ENCODE data around the gene EYA4.

The EYA4 gene

DNA sequence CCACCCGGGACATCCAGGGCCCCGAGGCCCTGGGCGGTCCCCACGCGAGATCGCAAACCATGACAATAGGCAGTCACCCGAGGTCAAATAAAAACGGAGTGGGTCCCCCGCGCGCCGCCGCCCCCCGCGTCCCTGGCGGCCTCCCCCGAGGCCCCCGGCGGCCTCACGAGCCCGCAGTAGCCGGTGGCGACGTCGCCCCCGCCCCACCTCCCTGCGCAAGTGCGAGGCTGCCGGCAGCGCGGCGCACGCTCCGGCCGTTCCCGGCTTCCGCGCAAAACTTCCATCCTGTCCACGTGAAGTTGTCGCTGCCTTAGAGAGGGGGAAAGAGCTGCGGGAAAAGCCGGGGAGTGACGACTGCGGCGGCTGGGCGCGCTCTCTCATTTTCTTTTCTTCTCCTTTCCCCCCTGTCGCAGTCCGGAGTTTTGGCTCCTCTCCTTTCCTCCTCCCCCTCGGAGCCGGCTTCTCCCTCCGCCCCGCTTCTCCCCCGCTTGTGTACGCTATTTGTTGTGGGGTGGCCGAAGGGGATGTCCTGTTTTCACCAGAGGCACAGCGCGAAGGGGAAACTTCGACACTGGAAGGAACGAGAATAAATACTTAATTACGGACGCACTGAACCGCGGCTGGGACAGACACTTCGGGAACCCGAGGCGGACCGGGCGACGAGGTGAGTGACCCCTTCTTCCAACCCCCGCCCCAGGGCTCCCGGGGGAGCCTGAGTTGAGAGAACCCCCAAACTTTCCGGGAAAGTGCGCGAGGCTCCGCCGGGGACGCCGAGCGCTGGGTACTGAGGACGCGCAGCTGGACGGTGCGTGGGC is at the start of gene EYA4 (continued):
- TF ChIP-seq, protein P1, sequence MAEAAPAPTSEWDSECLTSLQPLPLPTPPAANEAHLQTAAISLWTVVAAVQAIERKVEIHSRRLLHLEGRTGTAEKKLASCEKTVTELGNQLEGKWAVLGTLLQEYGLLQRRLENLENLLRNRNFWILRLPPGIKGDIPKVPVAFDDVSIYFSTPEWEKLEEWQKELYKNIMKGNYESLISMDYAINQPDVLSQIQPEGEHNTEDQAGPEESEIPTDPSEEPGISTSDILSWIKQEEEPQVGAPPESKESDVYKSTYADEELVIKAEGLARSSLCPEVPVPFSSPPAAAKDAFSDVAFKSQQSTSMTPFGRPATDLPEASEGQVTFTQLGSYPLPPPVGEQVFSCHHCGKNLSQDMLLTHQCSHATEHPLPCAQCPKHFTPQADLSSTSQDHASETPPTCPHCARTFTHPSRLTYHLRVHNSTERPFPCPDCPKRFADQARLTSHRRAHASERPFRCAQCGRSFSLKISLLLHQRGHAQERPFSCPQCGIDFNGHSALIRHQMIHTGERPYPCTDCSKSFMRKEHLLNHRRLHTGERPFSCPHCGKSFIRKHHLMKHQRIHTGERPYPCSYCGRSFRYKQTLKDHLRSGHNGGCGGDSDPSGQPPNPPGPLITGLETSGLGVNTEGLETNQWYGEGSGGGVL (tag by site-specific recombination; IDR thresholded peaks at IDR 0.05): peak; percentile 87
- TF ChIP-seq, protein P2, sequence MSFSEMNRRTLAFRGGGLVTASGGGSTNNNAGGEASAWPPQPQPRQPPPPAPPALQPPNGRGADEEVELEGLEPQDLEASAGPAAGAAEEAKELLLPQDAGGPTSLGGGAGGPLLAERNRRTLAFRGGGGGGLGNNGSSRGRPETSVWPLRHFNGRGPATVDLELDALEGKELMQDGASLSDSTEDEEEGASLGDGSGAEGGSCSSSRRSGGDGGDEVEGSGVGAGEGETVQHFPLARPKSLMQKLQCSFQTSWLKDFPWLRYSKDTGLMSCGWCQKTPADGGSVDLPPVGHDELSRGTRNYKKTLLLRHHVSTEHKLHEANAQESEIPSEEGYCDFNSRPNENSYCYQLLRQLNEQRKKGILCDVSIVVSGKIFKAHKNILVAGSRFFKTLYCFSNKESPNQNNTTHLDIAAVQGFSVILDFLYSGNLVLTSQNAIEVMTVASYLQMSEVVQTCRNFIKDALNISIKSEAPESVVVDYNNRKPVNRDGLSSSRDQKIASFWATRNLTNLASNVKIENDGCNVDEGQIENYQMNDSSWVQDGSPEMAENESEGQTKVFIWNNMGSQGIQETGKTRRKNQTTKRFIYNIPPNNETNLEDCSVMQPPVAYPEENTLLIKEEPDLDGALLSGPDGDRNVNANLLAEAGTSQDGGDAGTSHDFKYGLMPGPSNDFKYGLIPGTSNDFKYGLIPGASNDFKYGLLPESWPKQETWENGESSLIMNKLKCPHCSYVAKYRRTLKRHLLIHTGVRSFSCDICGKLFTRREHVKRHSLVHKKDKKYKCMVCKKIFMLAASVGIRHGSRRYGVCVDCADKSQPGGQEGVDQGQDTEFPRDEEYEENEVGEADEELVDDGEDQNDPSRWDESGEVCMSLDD (tag by site-specific recombination; IDR thresholded peaks at IDR 0.05): no peak; the same call in 1 of the 2 replicates
- TF ChIP-seq GLIS2 (tag by site-specific recombination; IDR thresholded peaks at IDR 0.05) (peak; percentile 71), ZNF768 (tag by site-specific recombination; IDR thresholded peaks at IDR 0.05) (no peak), ZNF341 (tag by site-specific recombination; IDR thresholded peaks at IDR 0.05; ENCODE audit: low read depth) (peak; percentile 99), PRDM1 (tag by site-specific recombination; IDR thresholded peaks at IDR 0.05) (peak; percentile 97), ZNF24 (tag by site-specific recombination; IDR thresholded peaks at IDR 0.05) (peak; percentile 44; the same call in 1 of the 2 replicates), TCF7L2 (IDR thresholded peaks at IDR 0.05; ENCODE audit: borderline replicate concordance, low read depth, low read length) (peak; percentile 25; the same call in 1 of the 2 replicates), ZNF114 (tag by site-specific recombination; IDR thresholded peaks at IDR 0.05) (no peak), ZNF501 (tag by site-specific recombination; IDR thresholded peaks at IDR 0.05) (peak; percentile 52; the same call in 1 of the 2 replicates), KLF10 (tag by site-specific recombination; IDR thresholded peaks at IDR 0.05) (peak; percentile 77; the same call in 1 of the 2 replicates), KLF16 (tag by site-specific recombination; IDR thresholded peaks at IDR 0.05) (0 out of 2 replicates have a peak, but pooled peaks have one; percentile 14)

DNA sequence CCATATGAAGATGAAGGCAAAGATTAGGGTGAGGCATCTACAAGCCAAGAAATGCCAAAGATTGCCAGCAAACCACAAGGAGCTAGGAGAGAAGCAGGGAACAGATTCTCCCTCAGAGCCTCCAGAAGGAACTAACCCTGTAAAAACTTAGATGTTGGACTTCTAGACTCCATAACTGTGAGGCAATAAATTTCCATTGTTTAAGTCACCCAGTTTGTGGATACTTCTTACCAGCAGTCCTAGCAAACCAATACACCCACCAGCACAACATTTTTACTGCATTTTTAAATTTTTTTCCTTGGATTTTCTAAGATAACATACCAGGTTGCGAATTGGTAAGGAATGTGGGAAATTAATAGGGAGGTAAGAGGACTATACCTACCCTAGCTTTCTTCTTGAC is 47.8 kb upstream of the EYA4 start:
- Histone ChIP-seq H3K9me3 (ENCODE audit: control insufficient read depth, insufficient read depth, low read depth, low read length) (0 out of 2 replicates have a peak, but pooled peaks cover 3% of the 10 kb centered on the region), H3K4me1 (ENCODE audit: control insufficient read depth, insufficient read depth, low read length) (peaks cover 14% of the 10 kb centered on the region; the same call in 1 of the 2 replicates), H3K36me3 (ENCODE audit: control insufficient read depth in 2 of 2, insufficient read depth in 1 of 2, low read length in 2 of 2) (no peaks in the 10 kb centered on the region), H3K27ac (ENCODE audit: extremely low read depth, low read depth, low read length) (no peak overlapping the region), H3K4me3 (ENCODE audit: low read depth, low read length) (no peak overlapping the region)
- ChIA-PET CTCF (interaction anchor here (0.6 to 5.2 kb wide), 5 partner anchors 8 to 730 kb away, joined by 3 to 24 read pairs (median 3); no protein-coding TSS in a partner anchor), POLR2A (no interaction called here)
- TF ChIP-seq, protein P3, sequence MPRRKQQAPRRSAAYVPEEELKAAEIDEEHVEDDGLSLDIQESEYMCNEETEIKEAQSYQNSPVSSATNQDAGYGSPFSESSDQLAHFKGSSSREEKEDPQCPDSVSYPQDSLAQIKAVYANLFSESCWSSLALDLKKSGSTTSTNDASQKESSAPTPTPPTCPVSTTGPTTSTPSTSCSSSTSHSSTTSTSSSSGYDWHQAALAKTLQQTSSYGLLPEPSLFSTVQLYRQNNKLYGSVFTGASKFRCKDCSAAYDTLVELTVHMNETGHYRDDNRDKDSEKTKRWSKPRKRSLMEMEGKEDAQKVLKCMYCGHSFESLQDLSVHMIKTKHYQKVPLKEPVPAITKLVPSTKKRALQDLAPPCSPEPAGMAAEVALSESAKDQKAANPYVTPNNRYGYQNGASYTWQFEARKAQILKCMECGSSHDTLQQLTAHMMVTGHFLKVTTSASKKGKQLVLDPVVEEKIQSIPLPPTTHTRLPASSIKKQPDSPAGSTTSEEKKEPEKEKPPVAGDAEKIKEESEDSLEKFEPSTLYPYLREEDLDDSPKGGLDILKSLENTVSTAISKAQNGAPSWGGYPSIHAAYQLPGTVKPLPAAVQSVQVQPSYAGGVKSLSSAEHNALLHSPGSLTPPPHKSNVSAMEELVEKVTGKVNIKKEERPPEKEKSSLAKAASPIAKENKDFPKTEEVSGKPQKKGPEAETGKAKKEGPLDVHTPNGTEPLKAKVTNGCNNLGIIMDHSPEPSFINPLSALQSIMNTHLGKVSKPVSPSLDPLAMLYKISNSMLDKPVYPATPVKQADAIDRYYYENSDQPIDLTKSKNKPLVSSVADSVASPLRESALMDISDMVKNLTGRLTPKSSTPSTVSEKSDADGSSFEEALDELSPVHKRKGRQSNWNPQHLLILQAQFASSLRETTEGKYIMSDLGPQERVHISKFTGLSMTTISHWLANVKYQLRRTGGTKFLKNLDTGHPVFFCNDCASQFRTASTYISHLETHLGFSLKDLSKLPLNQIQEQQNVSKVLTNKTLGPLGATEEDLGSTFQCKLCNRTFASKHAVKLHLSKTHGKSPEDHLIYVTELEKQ (tag by site-specific recombination; IDR thresholded peaks at IDR 0.05; ENCODE audit: borderline replicate concordance): no peak
- no peak for TF ChIP-seq ZNF548 (tag by site-specific recombination; IDR thresholded peaks at IDR 0.05)
- TF ChIP-seq ZNF549 (tag by site-specific recombination; IDR thresholded peaks at IDR 0.05): no peak
- TF ChIP-seq, protein P4, sequence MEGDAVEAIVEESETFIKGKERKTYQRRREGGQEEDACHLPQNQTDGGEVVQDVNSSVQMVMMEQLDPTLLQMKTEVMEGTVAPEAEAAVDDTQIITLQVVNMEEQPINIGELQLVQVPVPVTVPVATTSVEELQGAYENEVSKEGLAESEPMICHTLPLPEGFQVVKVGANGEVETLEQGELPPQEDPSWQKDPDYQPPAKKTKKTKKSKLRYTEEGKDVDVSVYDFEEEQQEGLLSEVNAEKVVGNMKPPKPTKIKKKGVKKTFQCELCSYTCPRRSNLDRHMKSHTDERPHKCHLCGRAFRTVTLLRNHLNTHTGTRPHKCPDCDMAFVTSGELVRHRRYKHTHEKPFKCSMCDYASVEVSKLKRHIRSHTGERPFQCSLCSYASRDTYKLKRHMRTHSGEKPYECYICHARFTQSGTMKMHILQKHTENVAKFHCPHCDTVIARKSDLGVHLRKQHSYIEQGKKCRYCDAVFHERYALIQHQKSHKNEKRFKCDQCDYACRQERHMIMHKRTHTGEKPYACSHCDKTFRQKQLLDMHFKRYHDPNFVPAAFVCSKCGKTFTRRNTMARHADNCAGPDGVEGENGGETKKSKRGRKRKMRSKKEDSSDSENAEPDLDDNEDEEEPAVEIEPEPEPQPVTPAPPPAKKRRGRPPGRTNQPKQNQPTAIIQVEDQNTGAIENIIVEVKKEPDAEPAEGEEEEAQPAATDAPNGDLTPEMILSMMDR (tag by site-specific recombination; IDR thresholded peaks at IDR 0.05): no peak
- no peak for TF ChIP-seq ZNF138 (tag by site-specific recombination; IDR thresholded peaks at IDR 0.05; ENCODE audit: borderline replicate concordance)
- TF ChIP-seq, protein P1 (tag by site-specific recombination; IDR thresholded peaks at IDR 0.05): no peak
- TF ChIP-seq ZNF146 (tag by site-specific recombination; IDR thresholded peaks at IDR 0.05): no peak
- TF ChIP-seq TRIM28 (IDR thresholded peaks at IDR 0.05; ENCODE audit: borderline replicate concordance, low read length): no peak
- no peak for TF ChIP-seq ZNF274 (IDR thresholded peaks at IDR 0.05; ENCODE audit: low read length)
- no peak for TF ChIP-seq ZNF274 (tag by site-specific recombination; IDR thresholded peaks at IDR 0.05; ENCODE audit: borderline replicate concordance)
- TF ChIP-seq ZNF510 (tag by site-specific recombination; IDR thresholded peaks at IDR 0.05; ENCODE audit: insufficient replicate concordance): no peak
- TF ChIP-seq ZNF311 (tag by site-specific recombination; IDR thresholded peaks at IDR 0.05; ENCODE audit: borderline replicate concordance): no peak
- TF ChIP-seq ZNF2 (tag by site-specific recombination; IDR thresholded peaks at IDR 0.05): no peak
